GM12872 (cell line): ENCODE measurements around the gene BIRC6.

Source experiments
- CTCF ChIP-seq: IDR thresholded peaks from 3 replicates; pipeline ENCODE4 v1.5.1; 2011; ENCODE audit warnings: low read depth, mild to moderate bottlenecking, low read length, moderate library complexity; ENCODE audit not compliant: insufficient read depth

BIRC6 gene

DNA sequence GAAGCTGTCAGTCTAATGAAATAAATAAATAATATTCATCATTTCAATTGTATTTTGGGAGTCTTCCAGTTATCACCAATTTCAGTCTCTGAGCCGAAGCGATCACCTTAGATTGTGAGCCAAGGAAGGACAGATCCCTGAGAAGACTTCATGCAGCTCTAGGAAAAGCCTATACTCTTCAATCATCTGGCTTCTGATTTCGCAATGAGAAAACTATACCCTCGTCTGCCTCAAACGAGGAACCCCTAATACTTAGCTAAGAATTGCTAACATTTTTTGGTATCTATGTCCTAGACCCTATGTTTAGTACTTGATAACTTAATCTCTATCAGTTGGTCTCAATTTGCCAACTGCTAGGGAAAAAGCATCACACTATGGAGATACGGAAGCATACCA, 266.5 kb downstream of the BIRC6 start:
- TF ChIP-seq CTCF, result no peak

- TF ChIP-seq CTCF, result no peak
Observed at GRCh38 chr2:32624812-32625211, 268.0 kb downstream of the BIRC6 start.

GRCh38 chr2:32626639-32627221, 269.9 kb downstream of the BIRC6 start:
- no peak for TF ChIP-seq CTCF

DNA sequence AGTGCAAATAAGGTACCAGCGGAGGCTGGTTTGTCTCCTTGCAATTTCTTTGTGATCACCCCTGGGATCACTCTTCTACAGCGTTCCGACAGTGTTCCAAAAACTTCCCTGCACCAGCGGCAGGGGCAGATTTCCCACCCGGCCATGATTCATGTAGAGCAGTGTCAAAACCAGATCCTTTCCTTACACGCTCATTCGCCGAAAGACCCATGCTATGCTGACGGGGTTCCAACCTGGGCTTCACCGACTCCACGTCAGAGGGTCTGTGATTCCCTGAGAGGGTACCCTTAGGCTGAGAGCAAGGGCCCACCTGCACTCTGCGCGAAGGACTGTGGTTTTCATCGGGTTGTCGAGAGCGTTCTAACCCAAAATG, 270.6 kb downstream of the BIRC6 start:
- peak; percentile 22; the same call in 1 of the 3 replicates for TF ChIP-seq CTCF

- TF ChIP-seq CTCF, result no peak
Observed at GRCh38 chr2:32627814-32628579, 271.2 kb downstream of the BIRC6 start, which contains the start of gene TTC27. TTC27 (plus strand) TSS chr2:32628050; CDS start chr2:32628293, 243 bp downstream.

DNA sequence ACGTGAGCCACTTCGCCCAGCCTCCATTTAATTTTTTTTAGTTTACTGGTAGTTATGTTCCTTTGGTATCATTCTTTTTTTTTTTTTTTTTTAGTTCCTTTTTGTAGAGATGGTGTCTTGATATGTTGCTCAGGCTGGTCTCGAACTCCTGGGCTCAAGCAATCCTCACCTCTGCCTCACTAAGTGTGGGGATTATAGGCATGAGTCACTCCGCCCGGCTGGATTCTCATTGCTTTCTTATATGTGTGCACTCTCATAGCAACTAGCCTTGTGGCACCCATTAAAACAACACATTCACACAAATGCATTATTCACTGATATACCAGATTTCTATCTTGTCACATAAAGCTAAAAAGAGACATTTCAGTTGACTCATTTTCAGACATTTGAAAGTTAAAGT, 275.3 kb downstream of the BIRC6 start:
- no peak for TF ChIP-seq CTCF

DNA sequence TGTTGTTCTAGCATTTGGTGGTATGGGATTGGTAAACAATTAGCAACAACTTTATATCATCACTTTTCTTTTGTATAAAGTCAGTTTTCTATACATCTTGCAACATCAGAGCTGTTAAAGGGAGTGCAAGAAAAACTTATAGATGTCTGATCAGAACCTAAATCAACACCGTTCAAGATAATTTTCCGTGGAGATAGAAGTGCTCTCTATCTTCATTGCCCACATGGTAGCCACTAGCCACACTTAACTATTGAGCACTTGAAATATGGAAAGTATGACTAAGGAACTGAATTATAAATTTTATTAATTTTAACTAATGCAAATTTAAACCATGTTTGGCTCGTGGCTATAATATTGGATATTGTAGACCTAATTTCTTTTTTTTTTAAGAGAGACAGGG, 276.2 kb downstream of the BIRC6 start:
- TF ChIP-seq CTCF, result no peak
